Fibroblast of the aortic adventitia (primary cell): ENCODE results near the gene AOX1. TPM values are rescaled to one million over a fixed set of nuclear protein-coding genes. Genes with fewer than 3 reads are reported as not detected.

Source experiments
- DNase-seq: peaks from one replicate; pipeline ENCODE4 v3.0.0-alpha.2; 2010; ENCODE audit warnings: low read depth
- H3K4me3 ChIP-seq: 2 replicates; pipeline ENCODE4 v1.5.1; 2011; ENCODE audit warnings: low read depth, mild to moderate bottlenecking, control low read depth, low read length, moderate library complexity
- CTCF ChIP-seq: IDR thresholded peaks from 2 replicates; pipeline ENCODE4 v1.5.1; 2011; ENCODE audit warnings: mild to moderate bottlenecking, low read length, control low read depth, inconsistent platforms; ENCODE audit not compliant: insufficient read depth
- total RNA-seq: library from RNA; depleted of rRNA; stranded (reverse); fragments of >200 nt; gene quantifications from 2 replicates; pipeline ENCODE4 v1.2.3, GENCODE V29; 2012; ENCODE audit warnings: low replicate concordance

AOX1 gene
- total RNA-seq, 1 donor, result 23.6 TPM

- no peak for DNase-seq
- no peak overlapping the region for H3K4me3 ChIP-seq
- no peak for TF ChIP-seq CTCF
These were observed 130.6 kb downstream of the AOX1 start for GRCh38 chr2:200716386-200716785.

Other genes with a start within 250 kb of the AOX1 start
- gene KCTD18, start 75.9 kb upstream of the AOX1 start, total RNA-seq, result 24.9 and 26.4 TPM in 2 replicates
- gene SGO2, start 59.8 kb upstream of the AOX1 start, total RNA-seq, result 21.3 and 23.3 TPM in 2 replicates
- gene BZW1, start 225.9 kb downstream of the AOX1 start, total RNA-seq, result 931 and 1,135 TPM in 2 replicates